Fibroblast of skin of left quadriceps (primary cell): ENCODE data around the gene TOB1.

ENCODE experiments used
- DNase-seq, 2 experiments: peaks; one replicate each; pipeline ENCODE4 v3.0.0-alpha.2; 2013; ENCODE audit warnings: low read depth in 2 of 2

TOB1 gene

GRCh38 chr17:50845240-50846147 is 20.7 kb downstream of the TOB1 start:
- no peak for DNase-seq

GRCh38 chr17:50844117-50844700 is 21.9 kb downstream of the TOB1 start:
- no peak for DNase-seq

- no peak for DNase-seq
These were observed 22.8 kb downstream of the TOB1 start for GRCh38 chr17:50843150-50843905.

GRCh38 chr17:50842506-50843149 is 23.5 kb downstream of the TOB1 start:
- no peak for DNase-seq

GRCh38 chr17:50841949-50842354 is 24.2 kb downstream of the TOB1 start:
- peak in 1 of 2 experiments; percentile 40 for DNase-seq

- DNase-seq: no peak
These were observed 24.7 kb downstream of the TOB1 start for GRCh38 chr17:50841277-50841948.

- no peak for DNase-seq
These were observed 25.8 kb downstream of the TOB1 start for GRCh38 chr17:50840311-50840851.

GRCh38 chr17:50839591-50840310 is 26.4 kb downstream of the TOB1 start:
- DNase-seq: no peak

- no peak for DNase-seq
These were observed 27.9 kb downstream of the TOB1 start for GRCh38 chr17:50837980-50838954.

- no peak for DNase-seq
These were observed 28.7 kb downstream of the TOB1 start for GRCh38 chr17:50837286-50837979.

- DNase-seq: no peak
These were observed 29.3 kb downstream of the TOB1 start for GRCh38 chr17:50836826-50837225.

- no peak for DNase-seq
These were observed 30.6 kb downstream of the TOB1 start, which contains the start of gene WFIKKN2 for GRCh38 chr17:50835301-50836234. TSS of gene WFIKKN2 (plus strand) at chr17:50835586. CDS start at chr17:50835938, 352 bp downstream.

GRCh38 chr17:50834429-50835300 is 31.5 kb downstream of the TOB1 start:
- DNase-seq: no peak

GRCh38 chr17:50833510-50834428 is 32.4 kb downstream of the TOB1 start:
- DNase-seq: no peak

GRCh38 chr17:50832864-50833381 is 33.2 kb downstream of the TOB1 start:
- DNase-seq: no peak
